Germinal center (tissue), 1 donor: ENCODE results near the gene CFAP45.

ENCODE experiments used
- DNase-seq: peaks from one replicate; pipeline ENCODE4 v3.0.0; 2012; ENCODE audit warnings: mixed read lengths, low spot score

The CFAP45 gene

GRCh38 chr1:159900086-159900680, at the start of gene CFAP45:
Gene CFAP45, minus strand, starts transcription at chr1:159900165. Its CDS starts 67 bp downstream, at chr1:159900098.
- peak; percentile 73 for DNase-seq

DNA sequence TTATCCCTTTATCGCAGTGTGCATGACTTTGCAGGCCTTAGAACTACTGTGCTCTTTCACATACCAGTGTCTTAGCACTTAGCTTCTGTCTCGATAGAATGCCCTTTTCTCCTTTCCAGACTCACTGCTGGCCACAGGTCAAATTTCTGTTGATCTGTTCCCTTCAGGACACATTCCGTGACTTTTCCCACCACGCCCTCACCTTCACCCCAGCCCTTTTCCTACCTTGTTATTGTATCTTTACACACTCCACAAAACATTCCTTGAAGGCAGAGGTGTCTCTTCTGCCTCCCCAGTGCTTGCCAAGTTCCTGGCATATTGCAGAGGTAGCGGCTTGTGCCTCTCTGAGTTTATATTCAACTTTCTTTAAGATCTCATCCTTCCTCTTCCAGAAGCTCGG, 49.2 kb upstream of the CFAP45 start:
- no peak for DNase-seq

DNA sequence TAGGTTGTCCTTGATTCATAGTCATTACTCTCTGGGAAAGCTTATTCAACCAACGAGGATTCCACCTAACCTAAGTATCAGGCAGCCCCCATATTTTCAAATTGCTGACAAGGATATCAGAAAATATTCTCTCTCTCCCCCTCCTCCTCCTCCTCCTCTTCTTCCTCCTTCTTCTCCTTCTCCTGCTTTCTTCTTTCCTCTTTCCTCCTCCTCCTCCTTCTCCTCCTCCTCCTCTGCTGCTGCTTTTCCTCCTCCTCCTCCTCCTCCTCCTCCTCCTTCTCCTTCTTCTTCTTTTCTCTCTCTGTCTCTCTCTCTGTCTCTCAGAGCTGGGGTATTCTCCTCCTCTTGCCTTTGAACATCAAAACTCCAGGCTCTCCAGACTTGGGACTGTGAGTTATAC, 48.0 kb upstream of the CFAP45 start:
- no peak for DNase-seq

DNA sequence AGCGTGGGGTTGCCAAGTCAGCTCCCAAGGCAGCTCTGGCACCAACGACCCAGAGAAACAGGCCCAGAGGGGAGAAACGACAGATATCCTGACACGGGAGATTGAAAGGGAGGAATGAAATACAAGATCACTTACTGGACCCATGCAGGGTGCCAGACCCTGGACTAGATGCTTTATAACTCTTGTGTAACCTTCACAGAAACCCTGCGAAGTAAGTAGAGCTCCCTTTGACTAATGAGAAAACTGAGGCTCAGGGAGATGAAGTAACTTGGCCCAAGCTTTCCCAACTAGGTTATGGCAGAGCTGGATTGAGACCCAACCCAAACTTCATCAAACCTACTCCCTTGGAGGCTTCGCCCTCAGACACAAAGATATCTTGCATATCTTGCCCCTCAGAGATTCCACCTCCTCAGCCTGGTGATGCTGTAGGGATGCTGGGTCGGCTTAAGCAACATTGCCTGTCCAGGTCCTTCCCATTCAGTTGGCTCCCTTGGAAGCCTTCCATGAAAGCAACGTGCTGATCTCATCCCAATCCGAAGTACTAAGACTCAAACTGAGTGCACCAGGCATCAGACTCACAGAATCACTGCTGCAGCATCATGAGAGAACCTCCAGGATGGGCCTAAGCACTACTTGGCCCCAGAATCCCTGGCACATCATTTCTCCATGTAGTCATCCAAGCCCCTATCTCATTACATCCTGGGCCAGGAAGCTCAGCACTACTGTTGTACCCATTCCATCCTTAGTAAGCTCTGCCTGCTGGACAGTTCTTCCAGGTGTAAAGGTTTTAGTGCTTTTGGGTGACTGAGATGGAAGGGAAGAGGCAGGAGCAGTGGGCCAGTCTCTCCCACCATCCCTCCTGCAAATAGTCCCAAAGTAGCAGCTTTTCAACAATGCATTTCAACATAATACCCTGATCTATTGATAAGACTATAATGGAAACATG, 46.5 kb upstream of the CFAP45 start:
- DNase-seq = no peak

DNA sequence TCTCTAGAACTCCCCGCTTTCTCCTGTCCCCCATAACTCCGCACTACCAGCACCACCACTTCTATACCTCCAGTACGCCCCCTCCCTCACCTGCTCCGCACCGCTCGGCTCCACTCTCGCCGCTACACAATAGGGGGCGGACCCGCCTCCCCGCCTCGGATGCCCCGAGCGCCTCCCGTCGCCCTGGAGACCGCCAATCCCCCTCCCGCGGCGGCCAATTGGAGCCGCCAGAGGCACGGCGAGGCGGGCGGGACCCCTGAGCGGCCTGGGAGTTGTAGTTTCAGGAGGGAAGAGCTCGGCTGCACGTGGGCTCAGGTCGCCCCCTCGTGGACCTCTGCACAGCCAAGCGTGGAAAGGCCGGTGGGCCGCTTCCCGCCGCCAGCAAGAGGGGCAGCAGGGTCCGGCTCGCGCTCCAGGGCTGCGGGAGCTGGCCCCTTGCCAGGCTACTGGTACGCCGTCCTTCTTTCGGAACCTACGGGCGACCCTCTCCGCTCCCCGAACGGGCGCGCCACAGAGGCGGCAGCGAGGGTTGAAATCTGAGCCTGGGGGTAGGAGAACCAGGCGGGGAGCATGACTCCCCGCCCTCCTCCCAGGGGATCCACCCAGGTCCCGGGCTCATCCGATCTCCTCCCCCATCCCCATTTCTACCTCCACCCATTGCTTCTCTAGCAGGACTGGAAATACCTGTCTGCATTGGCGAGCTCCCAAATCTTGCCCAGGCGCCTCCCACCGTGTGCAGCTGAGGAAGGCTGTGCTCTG, 45.7 kb upstream of the CFAP45 start, which contains the start of gene IGSF9:
Gene IGSF9 (minus strand): TSS at position 131 of the 759 bp plus-strand sequence. CDS start 2,159 bp downstream, outside the sequence.
- peak; percentile 53 for DNase-seq

GRCh38 chr1:159944623-159945455, 44.9 kb upstream of the CFAP45 start:
- no peak for DNase-seq

DNA sequence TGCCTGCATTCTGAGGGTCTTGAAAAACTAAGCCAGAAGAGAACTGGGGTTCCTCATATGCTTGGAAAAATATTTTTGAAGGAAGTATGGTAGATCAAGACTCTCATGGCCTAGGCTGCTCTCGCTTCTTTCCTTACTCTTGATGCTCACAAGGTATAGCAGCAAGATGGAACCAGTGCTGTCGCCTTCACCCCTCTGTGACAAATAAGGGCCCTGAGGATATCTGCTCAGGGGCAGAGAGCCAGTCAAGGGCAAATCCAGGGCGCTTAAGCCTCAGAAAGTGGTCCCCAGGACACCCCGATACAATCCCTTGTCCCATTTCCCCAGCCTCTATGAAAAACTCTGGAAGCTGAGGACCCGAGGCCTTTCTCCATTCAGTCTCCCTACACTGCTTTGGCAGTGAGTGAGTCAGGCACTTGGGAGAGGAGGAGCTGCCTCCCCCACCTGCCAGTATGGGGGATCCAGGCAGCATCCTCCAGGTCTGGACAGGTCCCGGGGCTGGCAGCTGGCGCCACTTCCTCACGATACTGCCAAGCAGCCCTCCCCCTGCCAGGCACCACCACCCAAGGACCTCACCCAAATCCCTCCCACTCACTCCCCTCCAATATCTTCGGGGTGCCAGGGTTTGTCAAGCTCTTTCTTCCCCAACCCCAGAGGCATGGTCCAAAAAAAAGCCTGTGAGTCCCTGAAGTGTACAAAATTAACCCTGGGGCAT, 44.1 kb upstream of the CFAP45 start:
- DNase-seq = no peak

DNA sequence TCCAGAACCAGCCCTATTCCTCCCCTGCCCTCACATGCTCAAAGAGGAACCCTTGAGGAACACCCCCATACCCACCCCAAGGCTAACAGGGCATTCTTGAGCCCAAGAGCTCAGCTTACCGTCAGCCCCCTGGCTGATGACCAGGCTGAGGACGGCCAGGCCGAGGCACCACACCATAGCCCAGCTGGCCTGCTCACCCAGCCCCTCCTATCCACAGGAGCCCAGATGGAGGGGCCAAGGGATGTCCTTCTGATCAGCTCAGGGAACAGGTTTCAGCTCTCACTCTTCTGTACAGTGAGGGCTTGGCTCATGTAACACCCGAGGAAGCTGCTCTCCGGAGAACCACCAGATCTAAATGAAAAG, 43.3 kb upstream of the CFAP45 start:
- no peak for DNase-seq

DNA sequence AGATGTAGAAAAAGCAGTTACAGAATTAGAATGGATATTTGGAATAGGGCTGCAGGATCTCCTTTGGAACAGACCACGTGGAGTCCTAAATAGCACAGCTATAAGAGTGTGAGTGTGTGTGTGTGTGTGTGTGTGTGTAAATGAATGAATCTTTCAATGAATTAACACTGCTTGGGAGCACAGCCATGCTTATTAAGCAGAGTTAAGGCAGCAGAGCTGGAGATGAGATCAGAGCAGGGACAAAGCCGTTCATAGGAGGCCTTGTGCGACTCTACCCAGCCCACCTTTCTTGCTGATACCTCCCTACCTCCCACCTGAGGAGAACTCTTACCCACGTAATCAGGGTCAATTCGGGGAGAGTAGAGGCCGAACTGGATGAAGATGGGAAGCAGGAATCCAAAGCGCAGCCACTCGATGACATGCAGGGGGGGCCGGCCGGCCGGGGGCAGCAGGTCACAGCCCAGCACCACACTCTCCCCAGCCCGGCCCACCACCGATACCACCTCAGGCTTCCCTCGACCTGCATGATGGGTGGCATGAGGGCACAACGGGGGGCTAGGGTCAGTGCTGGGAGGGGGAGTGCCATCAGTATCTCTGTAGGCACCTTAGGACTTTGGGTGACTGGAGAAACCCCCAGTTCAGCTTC, 42.8 kb upstream of the CFAP45 start:
- DNase-seq = no peak

DNA sequence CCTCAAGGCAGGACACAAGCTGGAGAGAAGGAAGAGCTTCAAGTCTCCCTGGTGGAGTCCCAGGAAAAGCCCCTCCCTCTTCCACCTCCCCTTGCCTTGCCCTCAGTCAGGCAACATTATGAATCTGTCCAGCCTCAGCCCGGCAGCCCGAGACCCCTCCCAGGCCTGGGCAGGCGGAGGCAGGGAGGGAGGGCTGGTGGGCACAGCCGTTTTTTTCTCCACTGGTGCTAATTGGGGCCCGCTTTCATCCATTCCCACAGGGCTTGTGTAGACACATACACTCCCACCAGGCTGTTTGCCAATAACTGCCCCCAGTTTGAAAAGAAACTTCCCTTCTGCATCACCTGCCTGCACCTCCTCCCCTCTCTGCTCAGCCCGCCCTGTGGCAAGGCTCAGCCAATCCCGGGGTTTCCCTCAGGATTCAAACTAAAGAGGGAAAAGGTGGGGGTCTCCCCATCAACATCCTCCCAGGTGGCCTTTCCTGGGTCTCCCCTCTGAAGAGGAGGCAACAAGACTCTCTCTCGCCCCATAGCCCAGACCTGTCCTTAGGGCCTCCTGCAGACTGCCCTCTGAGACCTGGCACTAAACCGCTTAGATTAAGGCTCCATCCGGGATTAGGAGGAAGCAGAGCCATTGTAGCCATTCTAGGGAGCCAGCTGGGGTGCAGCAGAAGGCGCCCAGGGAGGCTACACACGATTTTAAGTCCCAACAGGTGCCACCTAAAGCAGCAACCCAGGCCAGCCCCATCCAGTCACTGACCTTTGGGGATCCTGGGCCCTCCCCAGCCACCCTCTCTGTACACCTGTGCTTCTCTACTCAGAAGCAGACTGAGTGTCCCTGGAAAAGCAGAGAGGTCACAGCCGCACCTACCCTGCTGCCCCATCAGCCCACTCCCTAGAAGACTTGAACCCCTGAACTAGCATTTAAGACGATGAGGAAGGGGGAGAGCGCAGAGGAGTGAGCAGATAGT, 41.9 kb upstream of the CFAP45 start:
- no peak for DNase-seq

DNA sequence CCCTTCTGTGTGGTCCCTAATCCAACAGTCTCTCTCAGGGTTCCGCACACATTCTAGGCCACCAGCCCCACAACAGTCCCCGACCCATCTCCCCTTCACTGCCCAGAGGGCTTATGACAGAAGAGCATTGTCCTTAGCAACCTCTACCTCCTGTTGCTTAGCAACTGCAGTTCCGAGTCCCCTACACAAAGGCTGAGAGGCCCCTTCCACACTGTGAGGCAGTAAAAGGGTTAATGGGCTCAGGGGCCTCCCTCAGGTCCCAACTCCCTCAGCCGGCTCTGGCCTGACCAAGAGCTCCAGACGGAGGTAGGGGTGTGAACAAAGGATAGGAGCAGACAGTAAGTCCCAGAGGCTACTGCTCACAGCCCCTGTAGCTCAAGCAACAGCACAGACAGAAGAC, 41.2 kb upstream of the CFAP45 start:
- no peak for DNase-seq

DNA sequence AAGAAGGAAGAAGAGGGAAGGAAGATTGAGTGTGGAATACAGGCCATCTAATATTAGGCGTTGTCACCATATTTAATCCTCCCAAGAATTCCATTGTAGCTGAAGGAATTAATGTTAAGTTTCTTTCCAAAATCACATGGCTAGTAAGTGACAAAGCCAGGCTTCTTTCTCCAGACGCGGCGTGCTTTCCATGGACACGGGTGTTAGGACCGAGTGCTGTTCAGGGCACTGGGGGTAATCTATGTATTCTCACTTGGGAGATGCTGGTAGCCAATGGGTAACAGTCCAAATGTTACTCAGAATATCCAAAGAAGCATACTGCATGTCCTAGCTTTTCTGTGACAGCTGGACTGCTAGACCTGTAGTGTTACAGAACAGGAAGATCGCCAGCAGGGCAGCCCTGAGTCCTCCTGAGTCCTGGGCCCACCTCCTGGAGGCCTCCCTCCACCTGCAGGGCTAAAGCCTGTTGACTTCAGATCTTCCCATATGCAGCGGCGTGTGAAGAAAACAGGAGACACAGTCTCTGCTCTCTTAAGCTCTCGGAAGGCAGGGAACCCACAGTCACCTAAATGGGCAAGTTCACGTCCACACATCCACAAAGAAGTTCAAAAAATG, 40.1 kb upstream of the CFAP45 start:
- DNase-seq = no peak

- DNase-seq = no peak
These were observed 39.7 kb upstream of the CFAP45 start for GRCh38 chr1:159939678-159940002.

- DNase-seq = no peak
These were observed 39.1 kb upstream of the CFAP45 start for GRCh38 chr1:159938905-159939677.

DNA sequence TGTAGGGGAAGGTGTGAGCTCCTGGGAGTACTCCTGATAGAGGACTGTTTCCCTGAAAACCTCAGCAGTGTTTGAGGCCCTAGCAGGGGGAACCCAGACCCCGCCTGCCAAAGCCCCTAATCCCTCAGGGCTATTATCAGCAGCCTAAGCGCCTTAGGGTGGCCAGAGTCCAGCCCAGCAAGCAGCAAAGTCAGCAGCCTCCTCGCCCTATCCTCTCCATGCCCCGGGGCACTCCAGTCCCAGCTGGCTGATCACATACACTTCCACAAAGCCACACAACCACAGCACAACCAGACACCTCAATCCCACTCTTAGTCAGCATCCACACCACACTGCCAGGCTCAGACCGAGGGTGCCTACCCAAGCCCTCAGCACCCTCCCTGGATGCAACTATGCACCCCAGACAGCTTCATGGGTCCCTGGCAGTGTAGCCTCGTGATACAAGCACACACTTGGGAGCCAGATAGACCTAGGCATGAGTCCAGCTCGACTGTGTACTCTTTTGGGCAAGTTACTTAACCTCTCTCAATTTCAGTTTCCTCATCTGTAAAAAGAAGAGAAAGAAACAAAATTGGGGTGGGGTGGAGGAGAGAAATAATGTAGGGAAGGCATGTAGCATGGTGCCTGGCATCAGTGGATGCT, 38.4 kb upstream of the CFAP45 start:
- DNase-seq = no peak

GRCh38 chr1:159937054-159937750, 37.2 kb upstream of the CFAP45 start:
- no peak for DNase-seq

DNA sequence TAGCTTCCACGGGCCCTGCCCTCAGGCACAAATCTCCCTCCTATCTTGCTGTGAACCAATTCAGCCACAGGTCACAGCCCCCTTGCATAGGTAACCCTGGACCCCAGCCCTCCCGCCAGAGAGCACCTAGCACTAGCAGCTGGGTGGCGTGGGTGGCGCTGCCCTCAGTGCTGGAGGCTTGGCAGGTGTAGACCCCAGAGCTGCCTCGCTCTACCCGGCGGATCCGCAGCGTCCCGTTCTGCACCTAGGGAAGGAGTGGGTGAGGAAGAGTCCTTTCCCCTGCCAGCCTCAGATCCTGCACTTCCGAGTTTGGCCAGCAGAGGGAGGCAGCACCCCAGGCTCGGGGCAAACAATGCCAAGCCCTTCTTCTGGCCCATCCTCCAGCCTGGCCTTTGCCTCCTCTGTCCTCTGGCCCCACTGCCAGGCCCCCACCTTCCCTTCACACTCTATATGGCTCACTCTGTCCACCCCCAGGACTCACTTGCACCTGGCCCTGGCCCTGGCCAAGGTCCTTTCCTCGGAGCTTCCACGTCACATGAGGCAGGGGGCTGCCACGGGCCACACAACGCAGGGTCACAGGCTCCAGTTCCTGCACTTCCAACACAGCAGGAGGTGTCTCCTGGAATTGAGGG, 36.4 kb upstream of the CFAP45 start:
- peak; percentile 86 for DNase-seq
